Measurements from ENCODE around the gene KCNQ4.

Gene KCNQ4

DNA sequence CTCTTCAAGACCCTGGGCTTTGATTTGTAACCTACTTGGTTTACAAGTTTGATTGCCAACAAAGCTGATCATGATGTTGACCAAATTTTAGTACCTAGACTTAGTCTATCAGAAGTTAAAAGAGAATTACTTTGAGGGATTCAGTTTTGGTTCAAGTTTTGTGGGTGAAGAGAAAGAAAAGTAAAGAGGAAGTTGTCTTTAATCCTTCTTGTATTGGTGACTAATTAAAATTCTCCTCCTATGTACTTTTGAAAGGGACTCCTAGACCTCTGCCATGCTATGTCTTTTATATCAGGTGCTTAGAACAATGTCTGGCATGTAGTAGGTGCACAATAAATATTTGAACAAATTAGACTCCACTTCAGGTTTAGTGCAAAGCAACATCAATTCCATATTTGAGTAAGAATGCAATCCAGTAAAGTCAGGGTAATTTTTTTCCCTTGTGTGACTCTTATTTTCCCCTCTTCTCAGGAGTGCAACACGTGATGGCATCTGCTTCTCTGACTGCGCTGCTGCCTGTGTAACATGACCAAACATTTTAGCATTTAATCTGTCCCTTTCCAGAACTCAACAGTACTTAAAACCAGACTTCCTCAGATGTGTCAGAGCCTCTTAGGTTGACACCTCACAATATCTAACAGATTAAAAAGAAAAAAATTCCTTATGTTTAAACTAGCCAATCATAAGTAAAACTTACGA, 41.1 kb upstream of the KCNQ4 start:
- TF ChIP-seq SPI1 (IDR thresholded peaks at IDR 0.05; ENCODE audit: low read depth, low read length) (no peak), TAF1 (IDR thresholded peaks at IDR 0.05; ENCODE audit: low read depth, low read length) (no peak), PAX5 (IDR thresholded peaks at IDR 0.05; ENCODE audit: insufficient read depth, low read length, severe bottlenecking) (no peak), POLR2A (IDR thresholded peaks at IDR 0.05; ENCODE audit: low read depth, low read length) (no peak), POU2F2 (IDR thresholded peaks at IDR 0.05; ENCODE audit: low read depth, low read length) (no peak), POLR2AphosphoS5 (IDR thresholded peaks at IDR 0.05; ENCODE audit: low read depth, low read length) (no peak)
- peak; percentile 50 for FAIRE-seq
- DNase-seq (ENCODE audit: insufficient read length, low spot score), result no peak

DNA sequence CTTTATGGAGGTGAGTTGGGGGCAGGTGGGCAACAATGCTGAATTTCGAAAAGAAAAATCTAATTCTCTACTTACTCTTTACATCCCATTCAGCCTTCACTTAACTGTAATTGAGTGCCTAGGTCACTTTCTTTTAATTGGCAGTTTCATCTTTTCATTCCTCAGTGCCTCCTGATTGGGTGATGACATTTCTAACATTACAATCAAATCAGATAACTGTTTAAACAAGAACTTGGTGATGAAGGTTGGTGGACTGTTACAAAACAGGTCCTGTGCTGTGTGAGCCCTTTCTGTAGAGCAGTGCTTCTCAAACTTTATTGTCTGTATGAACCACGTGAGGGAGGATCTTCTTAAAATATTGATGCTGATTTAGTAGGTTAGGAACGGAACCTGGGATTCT, 40.1 kb upstream of the KCNQ4 start:
- no peak for DNase-seq (ENCODE audit: insufficient read length, low spot score)
- no peak for TF ChIP-seq PAX5 (IDR thresholded peaks at IDR 0.05; ENCODE audit: insufficient read depth, low read length, severe bottlenecking)
- FAIRE-seq, result no peak

DNA sequence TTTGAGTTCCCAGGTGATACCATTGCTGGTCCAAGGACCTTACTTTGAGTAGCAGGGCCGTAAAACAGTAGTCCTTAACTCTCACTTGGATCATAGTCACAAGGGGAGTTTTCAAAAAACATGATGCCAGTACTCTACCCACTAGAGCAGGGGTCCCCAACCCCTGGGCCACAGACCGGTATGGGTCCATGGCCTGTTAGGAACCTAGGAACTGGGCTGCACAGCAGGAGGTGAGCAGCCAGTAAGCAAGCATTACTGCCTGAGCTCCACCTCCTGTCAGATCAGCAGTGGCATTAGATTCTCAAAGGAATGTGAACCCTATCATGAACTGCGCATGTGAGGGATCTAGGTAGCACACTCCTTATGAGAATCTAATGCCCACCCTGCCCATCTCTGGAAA, 39.7 kb upstream of the KCNQ4 start:
- no peak for DNase-seq (ENCODE audit: insufficient read length, low spot score)
- no peak for TF ChIP-seq SPI1 (IDR thresholded peaks at IDR 0.05; ENCODE audit: low read depth, low read length)
- no peak for TF ChIP-seq POLR2AphosphoS5 (IDR thresholded peaks at IDR 0.05; ENCODE audit: low read depth, low read length)
- no peak for TF ChIP-seq POLR2A (IDR thresholded peaks at IDR 0.05; ENCODE audit: low read depth, low read length)
- TF ChIP-seq TAF1 (IDR thresholded peaks at IDR 0.05; ENCODE audit: low read depth, low read length), result no peak
- TF ChIP-seq PAX5 (IDR thresholded peaks at IDR 0.05; ENCODE audit: insufficient read depth, low read length, severe bottlenecking), result no peak
- TF ChIP-seq POU2F2 (IDR thresholded peaks at IDR 0.05; ENCODE audit: low read depth, low read length), result no peak
- FAIRE-seq, result no peak

DNA sequence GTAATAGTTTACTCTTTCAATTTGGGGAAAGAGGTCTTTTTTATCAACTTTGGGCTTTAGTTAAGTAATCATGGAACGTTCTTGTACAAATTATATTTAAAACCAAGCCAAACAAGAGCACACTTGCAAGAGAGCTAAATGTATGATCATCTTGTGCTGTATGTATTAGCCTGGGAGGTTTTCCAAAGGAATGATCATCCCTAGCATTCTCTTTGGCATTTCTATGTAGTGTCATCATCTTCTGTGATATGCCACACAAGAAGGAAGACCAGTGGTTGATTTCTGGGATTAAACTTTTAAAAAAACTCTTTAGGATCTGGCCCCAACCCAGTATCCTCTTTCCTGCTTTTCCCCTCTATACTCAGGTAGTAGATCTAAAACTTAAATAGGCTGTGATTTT, 38.4 kb upstream of the KCNQ4 start:
- FAIRE-seq (no peak), DNase-seq (ENCODE audit: insufficient read length, low spot score) (no peak)
- TF ChIP-seq PAX5 (IDR thresholded peaks at IDR 0.05; ENCODE audit: insufficient read depth, low read length, severe bottlenecking), result no peak
- no peak for TF ChIP-seq POU2F2 (IDR thresholded peaks at IDR 0.05; ENCODE audit: low read depth, low read length)
- no peak for TF ChIP-seq TAF1 (IDR thresholded peaks at IDR 0.05; ENCODE audit: low read depth, low read length)
- no peak for TF ChIP-seq POLR2AphosphoS5 (IDR thresholded peaks at IDR 0.05; ENCODE audit: low read depth, low read length)
- no peak for TF ChIP-seq SPI1 (IDR thresholded peaks at IDR 0.05; ENCODE audit: low read depth, low read length)
- TF ChIP-seq POLR2A (IDR thresholded peaks at IDR 0.05; ENCODE audit: low read depth, low read length), result no peak

DNA sequence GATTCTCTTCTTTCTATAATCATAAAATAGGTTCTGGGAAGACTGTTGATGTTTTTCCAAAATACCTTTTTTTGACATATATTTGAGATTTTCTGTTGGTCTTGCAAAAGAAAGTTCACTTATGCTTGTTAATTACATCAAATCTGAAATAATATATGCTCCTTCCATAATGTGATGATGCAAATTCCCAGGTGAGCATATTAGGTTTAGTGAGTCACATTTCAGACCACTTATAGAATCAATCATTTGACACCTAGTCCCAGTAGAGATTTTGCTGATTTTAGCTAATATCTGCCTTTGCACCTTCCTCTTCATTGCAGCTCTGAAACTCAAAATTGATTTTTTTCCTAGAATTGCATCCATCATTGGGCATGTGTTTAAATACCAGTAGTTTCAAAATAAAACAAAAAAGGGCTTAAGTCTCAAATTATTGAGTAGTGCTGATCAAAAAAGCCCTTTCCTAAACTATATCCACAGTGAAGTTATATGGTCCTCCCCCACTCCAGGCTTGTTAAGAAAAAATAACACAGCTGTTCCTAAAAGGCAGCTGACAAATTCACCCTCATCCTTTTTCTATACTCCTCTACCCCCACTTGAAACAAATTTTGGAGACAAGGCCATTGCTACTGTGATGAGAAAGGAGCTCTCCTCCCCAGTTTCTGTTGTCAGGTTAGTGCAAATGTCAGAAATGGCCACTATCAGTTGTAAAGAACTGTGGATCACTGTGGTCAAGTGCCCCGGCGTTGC, 37.1 kb upstream of the KCNQ4 start:
- TF ChIP-seq POLR2A (IDR thresholded peaks at IDR 0.05; ENCODE audit: low read depth, low read length) (no peak), POU2F2 (IDR thresholded peaks at IDR 0.05; ENCODE audit: low read depth, low read length) (no peak), POLR2AphosphoS5 (IDR thresholded peaks at IDR 0.05; ENCODE audit: low read depth, low read length) (no peak), SPI1 (IDR thresholded peaks at IDR 0.05; ENCODE audit: low read depth, low read length) (no peak), TAF1 (IDR thresholded peaks at IDR 0.05; ENCODE audit: low read depth, low read length) (no peak), PAX5 (IDR thresholded peaks at IDR 0.05; ENCODE audit: insufficient read depth, low read length, severe bottlenecking) (no peak)
- DNase-seq (ENCODE audit: insufficient read length, low spot score), result no peak
- no peak for FAIRE-seq

DNA sequence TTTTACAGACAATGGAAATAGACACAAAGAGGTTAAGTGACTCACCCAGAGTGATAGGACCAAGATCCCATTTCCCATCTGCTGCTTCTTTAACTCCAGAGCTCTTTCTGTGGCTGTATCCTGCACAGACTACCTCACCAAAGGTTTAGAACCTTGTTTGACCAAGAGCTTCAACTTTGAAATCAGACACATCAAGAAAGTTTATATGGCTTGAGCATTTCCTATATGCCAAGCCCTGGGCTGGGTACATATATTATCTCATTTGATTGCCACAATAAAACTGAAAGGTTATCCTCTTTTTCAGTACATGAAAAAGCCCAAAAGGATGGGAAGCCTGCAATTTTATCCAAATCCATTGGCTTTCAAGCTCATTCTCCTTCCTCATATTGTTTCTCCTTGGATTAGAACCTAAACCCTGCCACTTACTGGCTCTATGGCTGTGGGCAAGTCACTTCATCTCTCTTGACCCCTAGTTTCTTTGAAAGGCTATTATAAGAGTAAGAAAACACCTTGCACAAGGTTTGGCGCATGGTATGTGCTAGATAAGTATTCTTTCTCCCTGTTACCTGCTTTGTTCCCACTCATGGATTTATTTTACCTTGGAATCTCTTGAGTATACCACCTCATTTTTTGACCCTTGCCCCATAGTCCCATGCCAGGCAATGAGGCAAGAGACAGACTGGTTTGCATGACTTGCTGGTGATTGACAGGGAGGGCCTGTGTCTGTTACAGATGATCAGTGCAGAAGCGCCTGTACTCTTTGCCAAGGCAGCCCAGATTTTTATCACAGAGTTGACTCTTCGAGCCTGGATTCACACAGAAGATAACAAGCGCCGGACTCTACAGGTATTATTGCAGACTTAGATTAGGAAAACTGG, 34.5 kb upstream of the KCNQ4 start:
- DNase-seq (ENCODE audit: insufficient read length, low spot score), result no peak
- no peak for TF ChIP-seq POU2F2 (IDR thresholded peaks at IDR 0.05; ENCODE audit: low read depth, low read length)
- TF ChIP-seq POLR2AphosphoS5 (IDR thresholded peaks at IDR 0.05; ENCODE audit: low read depth, low read length), result no peak
- no peak for TF ChIP-seq SPI1 (IDR thresholded peaks at IDR 0.05; ENCODE audit: low read depth, low read length)
- TF ChIP-seq PAX5 (IDR thresholded peaks at IDR 0.05; ENCODE audit: insufficient read depth, low read length, severe bottlenecking), result no peak
- TF ChIP-seq POLR2A (IDR thresholded peaks at IDR 0.05; ENCODE audit: low read depth, low read length), result no peak
- TF ChIP-seq TAF1 (IDR thresholded peaks at IDR 0.05; ENCODE audit: low read depth, low read length), result no peak
- no peak for FAIRE-seq

DNA sequence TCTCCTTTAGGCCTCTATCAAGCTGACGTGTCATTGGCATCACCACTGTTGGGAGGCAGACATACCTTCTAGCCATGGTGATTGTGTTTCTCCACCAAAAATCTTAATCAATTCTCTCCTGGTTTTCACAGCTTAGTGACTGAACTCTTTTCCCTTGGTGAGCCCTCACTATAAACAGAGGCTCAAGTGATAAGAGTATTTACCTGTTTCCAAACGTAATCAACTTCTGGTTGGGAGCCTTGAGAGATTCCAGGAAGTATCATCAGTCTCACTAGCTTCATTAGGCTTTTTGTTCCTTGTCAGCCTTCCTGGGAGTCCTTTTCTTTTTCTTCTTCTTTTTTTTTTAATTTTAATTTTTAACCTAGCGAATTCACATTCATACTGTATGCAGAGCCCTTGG, 33.8 kb upstream of the KCNQ4 start:
- DNase-seq (ENCODE audit: insufficient read length, low spot score), result no peak
- FAIRE-seq, result no peak
- TF ChIP-seq POU2F2 (IDR thresholded peaks at IDR 0.05; ENCODE audit: low read depth, low read length) (no peak), PAX5 (IDR thresholded peaks at IDR 0.05; ENCODE audit: insufficient read depth, low read length, severe bottlenecking) (no peak), POLR2A (IDR thresholded peaks at IDR 0.05; ENCODE audit: low read depth, low read length) (no peak), TAF1 (IDR thresholded peaks at IDR 0.05; ENCODE audit: low read depth, low read length) (no peak), POLR2AphosphoS5 (IDR thresholded peaks at IDR 0.05; ENCODE audit: low read depth, low read length) (no peak), SPI1 (IDR thresholded peaks at IDR 0.05; ENCODE audit: low read depth, low read length) (no peak)

DNA sequence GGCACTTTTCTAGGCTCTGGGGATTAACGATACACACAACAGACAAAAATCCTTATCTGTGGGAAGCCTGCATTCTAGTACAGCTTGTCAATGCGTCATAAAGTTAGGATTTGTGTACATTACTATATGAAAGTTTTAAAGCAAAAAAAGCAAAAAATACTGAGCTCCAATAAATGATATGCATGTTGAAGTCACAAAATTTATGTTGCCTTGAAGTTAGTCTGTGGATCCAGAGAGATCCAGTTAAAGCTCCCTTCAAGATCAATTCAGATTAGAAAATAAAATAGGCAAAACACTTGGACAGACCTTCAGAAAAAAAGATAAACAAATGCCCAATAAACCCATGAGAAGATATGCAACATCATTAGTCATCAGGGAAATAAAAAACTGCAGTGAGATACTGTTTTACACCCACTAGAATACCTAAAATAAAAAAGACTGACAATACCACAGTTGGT, 33.1 kb upstream of the KCNQ4 start:
- FAIRE-seq, result no peak

DNA sequence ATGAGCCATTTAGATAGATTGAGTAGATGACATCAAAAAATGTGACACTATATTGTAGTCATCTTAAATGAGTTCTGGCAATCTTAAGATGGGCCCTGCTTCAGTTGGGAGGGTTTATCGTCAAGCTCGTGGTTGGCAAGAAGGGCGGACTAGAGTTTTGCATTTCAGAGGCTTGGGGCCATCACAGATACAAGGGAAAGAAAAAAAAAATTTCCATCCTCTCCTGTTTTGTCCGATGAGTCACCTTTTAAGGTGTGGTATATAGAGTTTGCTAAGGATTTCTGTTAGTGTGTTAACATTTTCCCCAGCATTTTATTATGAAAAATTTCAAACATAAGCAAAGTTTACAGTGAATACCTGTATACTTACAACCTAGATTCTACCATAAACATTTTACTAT, 31.8 kb upstream of the KCNQ4 start:
- FAIRE-seq, result no peak
- TF ChIP-seq POU2F2 (IDR thresholded peaks at IDR 0.05; ENCODE audit: low read depth, low read length) (no peak), POLR2A (IDR thresholded peaks at IDR 0.05; ENCODE audit: low read depth, low read length) (no peak), SPI1 (IDR thresholded peaks at IDR 0.05; ENCODE audit: low read depth, low read length) (no peak), POLR2AphosphoS5 (IDR thresholded peaks at IDR 0.05; ENCODE audit: low read depth, low read length) (no peak), TAF1 (IDR thresholded peaks at IDR 0.05; ENCODE audit: low read depth, low read length) (no peak), PAX5 (IDR thresholded peaks at IDR 0.05; ENCODE audit: insufficient read depth, low read length, severe bottlenecking) (no peak)
- DNase-seq (ENCODE audit: insufficient read length, low spot score), result no peak

More for the DNA sequence above, 33.1 kb upstream of the KCNQ4 start:
- TF ChIP-seq TAF1 (IDR thresholded peaks at IDR 0.05; ENCODE audit: low read depth, low read length) (no peak), POLR2AphosphoS5 (IDR thresholded peaks at IDR 0.05; ENCODE audit: low read depth, low read length) (no peak), POU2F2 (IDR thresholded peaks at IDR 0.05; ENCODE audit: low read depth, low read length) (no peak), SPI1 (IDR thresholded peaks at IDR 0.05; ENCODE audit: low read depth, low read length) (no peak)
- no peak for DNase-seq (ENCODE audit: insufficient read length, low spot score)
